GM21423 (cell line): ENCODE data around the gene FAIM2.
"Not testable (repeated sequence)": the region's sequence is repeated elsewhere in the genome, so short reads cannot be mapped to it uniquely, and the experiment has no call there.

Experiments used
- ATAC-seq: cut with Tn5 transposase; IDR thresholded peaks from one replicate; pipeline ENCODE4 v1.9.1; 2021; ENCODE audit warnings: mild to moderate bottlenecking, moderate library complexity; ENCODE audit not compliant: unreplicated experiment

Gene FAIM2

DNA sequence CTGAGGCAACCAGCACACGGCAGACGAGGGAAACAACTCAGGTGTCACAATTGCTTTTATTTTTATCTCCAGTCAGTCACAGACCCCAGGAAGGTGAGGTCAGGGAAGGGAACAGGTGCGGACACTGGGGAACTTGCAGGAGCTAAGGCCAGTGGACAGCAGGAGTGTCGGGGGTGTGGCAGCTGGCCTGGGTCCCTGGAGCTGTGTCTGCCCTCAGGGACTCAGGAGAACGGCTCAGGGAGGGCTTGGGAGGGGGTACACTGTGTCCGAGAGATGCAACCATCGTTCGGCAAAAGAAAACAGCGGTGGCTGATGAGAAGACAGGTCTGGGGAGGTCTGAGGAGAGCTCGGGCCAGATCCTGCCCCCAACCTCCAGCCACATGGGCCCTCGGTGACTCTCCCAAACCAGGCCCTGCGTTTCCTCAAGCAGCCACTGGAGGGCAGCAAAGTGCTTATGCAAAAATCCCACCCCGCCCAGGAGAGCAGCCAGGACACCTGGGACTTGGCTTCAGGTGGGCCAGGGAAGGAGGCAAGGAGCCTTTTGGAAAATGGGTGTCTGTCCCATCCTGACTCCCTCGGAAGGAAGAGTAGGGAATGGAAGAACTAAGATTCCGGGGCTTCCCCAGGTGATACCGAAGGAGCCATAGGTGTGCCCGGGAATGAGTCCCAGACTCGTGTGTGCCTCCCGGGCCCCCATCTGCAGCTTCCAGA, 36.7 kb downstream of the FAIM2 start:
- ATAC-seq = no peak

- no peak for ATAC-seq
These were observed 37.9 kb downstream of the FAIM2 start for GRCh38 chr12:49865782-49866135.

- no peak for ATAC-seq
These were observed 38.5 kb downstream of the FAIM2 start for GRCh38 chr12:49865109-49865781.

- ATAC-seq = no peak
These were observed 39.0 kb downstream of the FAIM2 start for GRCh38 chr12:49864798-49865090.

DNA sequence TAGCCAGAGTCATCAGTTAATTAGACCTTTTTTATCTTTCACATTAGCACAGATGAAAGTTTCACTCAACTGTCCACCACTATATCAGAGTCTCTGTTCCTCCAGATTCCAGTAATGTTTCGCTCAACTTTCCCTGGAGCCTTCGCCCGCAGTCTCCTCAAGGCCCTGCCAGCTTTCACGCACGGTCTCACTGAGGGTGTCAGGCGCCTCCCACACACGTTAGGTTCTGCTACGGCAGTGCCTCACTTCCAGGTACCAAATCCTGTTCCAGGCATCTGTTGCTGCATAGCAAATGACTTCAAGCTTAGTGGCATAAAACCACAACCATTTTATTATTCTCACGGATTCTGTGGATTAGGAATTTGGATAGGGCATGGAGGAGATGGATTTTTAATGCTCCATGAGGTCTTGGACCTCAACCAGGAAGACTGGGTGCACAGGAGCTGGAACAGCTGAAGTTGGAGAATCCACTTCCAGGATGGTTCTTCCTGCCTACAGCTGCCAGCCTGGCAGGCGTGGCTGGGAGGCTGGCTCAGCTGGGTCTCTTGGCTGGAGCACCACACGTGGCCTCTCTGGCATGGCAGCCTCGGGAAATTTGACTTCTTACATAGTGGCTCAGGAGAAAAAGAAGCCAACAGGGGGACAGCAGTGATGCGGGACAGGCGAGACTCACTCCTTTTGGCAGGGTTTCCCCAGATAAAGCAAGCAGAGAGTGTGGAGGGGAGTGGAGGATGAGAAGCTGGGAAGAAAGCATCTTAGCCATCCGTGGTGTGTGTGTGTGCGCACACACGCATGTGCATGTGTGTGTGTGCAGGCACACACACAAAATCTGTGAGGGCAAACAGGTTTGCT, 39.5 kb downstream of the FAIM2 start:
- no peak for ATAC-seq

DNA sequence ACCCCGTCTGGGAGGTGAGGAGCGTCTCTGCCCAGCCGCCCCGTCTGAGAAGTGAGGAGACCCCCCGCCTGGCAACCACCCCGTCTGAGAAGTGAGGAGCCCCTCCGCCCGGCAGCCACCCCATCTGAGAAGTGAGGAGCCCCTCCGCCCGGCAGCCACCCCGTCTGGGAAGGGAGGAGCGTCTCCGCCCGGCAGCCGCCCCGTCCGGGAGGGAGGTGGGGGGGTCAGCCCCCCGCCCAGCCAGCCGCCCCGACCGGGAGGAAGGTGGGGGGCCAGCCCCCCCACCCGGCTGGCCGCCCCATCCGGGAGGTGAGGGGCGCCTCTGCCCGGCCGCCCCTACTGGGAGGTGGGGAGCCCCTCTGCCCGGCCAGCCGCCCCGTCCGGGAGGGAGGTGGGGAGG, 42.8 kb downstream of the FAIM2 start:
- ATAC-seq = not testable (repeated sequence)

- ATAC-seq = not testable (repeated sequence)
These were observed 47.8 kb downstream of the FAIM2 start for GRCh38 chr12:49855890-49856289.

- ATAC-seq = no peak
These were observed 48.7 kb downstream of the FAIM2 start for GRCh38 chr12:49854976-49855375.

GRCh38 chr12:49853671-49854070, 50.0 kb downstream of the FAIM2 start:
- no peak for ATAC-seq

DNA sequence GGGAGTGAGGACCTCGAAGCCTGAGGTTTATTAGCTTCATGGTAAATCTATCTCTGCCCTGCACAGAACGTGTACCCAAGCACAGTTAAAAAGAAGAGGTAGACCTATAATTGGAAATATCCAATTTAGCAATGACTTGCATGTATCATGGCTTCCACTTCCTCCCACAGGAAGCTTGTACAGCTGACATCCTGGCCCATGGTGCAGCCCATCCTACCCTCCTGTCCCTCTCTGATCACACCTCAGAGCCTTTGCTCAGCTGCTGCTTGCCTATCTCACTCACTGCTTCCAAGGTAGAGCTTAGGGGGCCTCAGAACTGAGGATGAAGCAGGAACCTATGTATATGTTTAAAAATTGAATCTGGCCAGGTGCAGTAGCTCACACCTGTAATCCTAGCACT, 56.5 kb downstream of the FAIM2 start:
- no peak for ATAC-seq

GRCh38 chr12:49846032-49846431, 57.7 kb downstream of the FAIM2 start:
- ATAC-seq = no peak

- ATAC-seq = no peak
These were observed 59.7 kb downstream of the FAIM2 start for GRCh38 chr12:49843876-49844437.

GRCh38 chr12:49843411-49843810, 60.3 kb downstream of the FAIM2 start:
- no peak for ATAC-seq

DNA sequence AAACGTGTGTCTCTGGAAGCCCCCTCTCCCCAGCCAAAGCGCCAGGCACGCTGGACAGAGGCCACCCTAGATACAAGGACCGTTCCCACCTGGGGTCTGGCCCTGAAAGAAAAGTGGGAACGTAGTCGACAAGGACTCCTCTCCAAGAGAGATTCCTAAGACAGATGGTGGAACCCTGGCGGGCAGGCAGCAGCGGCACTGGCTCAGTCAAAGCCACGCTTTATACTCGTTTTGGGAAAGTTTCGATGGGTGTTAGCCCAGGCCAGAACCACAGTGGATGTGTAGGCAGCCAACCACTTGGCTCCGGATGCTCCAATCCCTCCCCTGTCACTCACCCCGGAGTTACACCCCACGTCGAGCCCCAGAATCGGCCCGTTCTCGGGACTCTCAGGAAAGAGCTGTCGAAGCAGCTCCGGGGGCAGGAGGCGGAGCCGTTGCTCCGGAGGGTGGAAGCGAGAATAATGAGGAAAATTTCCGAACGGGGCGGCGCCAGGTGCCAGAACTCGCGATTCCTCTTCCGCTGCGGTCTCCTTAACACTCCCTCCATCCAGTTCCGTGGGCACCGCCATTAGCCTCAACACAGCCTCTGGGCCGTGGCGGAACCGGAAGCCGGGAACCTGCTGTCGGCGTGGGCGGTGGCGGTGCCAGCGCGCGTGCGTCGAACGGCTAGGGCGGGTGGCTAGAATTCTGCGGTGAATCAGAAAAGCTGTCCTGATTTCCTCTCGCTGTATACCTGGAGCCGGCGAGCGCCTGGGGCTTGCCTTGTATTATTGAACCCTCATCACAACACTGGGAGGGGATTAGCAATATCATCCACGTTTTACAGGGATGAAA, 61.0 kb downstream of the FAIM2 start, which contains the start of gene BCDIN3D:
TSS of gene BCDIN3D (minus strand) at position 588 of the 834 bp plus-strand sequence. CDS start at position 569, 19 bp downstream.
- ATAC-seq = peak; percentile 90

GRCh38 chr12:49838973-49839633, 64.6 kb downstream of the FAIM2 start:
- ATAC-seq = no peak

DNA sequence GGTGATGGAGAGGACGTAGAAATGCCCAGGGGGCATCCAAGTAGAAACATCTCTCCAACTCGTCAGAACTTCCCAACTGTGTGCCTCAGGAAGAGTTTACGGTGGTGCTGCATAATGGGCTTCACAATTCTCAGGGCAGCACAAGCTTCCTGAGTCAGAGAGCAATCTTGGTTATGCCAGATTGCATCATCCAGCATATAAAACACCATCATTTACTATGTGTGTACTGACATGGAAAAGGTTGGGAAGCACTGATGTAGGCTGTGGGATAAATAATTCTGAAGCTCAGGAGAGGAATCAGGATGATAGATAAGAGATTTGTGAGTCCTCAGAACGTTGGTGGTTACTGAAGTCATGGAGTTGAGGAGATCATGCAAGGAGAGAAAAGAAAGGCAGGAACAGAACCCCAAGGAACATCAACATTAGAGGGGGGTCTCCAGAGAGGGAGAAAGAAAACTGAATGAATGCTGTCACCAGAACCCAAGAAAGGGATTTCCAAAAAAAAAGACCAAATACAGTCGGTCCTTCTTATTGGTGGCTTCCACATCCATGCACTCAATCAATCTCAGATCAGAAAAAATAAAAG, 70.8 kb downstream of the FAIM2 start:
- no peak for ATAC-seq

DNA sequence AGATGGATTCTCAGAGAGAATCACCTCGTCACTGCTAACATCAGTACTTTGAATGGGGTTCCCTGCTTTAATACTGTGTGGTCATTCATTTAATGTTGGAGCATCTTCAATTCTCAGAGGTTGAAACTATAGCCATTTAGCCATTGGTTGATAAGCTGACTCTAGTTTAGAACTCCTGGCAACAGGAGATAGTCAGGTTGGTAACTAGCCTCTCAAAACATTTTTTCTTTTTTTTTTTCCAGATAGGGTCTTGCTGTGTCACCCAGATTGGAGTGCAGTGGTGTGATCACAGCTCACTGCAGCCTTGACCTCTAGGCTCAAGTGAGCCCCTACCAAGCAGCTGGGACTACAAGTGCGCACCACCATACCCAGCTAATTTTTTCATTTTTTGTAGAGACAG, 72.0 kb downstream of the FAIM2 start:
- ATAC-seq = no peak

GRCh38 chr12:49828133-49829091, 75.3 kb downstream of the FAIM2 start, which contains the start of gene NCKAP5L:
NCKAP5L (minus strand) TSS chr12:49828413; CDS start chr12:49804044, 24,369 bp downstream.
- peak; percentile 78 for ATAC-seq
